Uterus (tissue), 4 donors: ENCODE measurements around the gene DAPK2. TPM values are rescaled to one million over a fixed set of nuclear protein-coding genes. Genes with fewer than 3 reads are reported as not detected.

Experiments
- DNase-seq, 2 donors: peaks; one replicate each; pipeline ENCODE4 v3.0.0-alpha.2; 2019 to 2020
- H3K27ac ChIP-seq, 2 donors: fragments of 200-600 bp; sonication (generic); 1 replicate in 1 of 2; 2 replicates in 1 of 2; pipeline ENCODE4 v1.5.1; 2016 to 2018
- H3K27me3 ChIP-seq, 2 donors: fragments of 200-600 bp; sonication (generic); one replicate each; pipeline ENCODE4 v1.5.1; 2018 to 2019; ENCODE audit warnings: control low read depth in 1 of 2
- H3K36me3 ChIP-seq, 2 donors: fragments of 200-600 bp; sonication (generic); one replicate each; pipeline ENCODE4 v1.5.1; 2019; ENCODE audit warnings: control low read depth in 1 of 2
- H3K4me1 ChIP-seq, 2 donors: fragments of 200-600 bp; sonication (generic); one replicate each; pipeline ENCODE4 v1.5.1; 2018 to 2019; ENCODE audit warnings: control low read depth in 1 of 2
- H3K4me3 ChIP-seq, 2 donors: fragments of 200-600 bp; sonication (generic); 1 replicate in 1 of 2; 2 replicates in 1 of 2; pipeline ENCODE4 v1.5.1; 2018 to 2019; ENCODE audit warnings: mild to moderate bottlenecking in 1 of 2
- H3K9me3 ChIP-seq, 2 donors: fragments of 200-600 bp; sonication (generic); one replicate each; pipeline ENCODE4 v1.5.1; 2019; ENCODE audit warnings: control low read depth in 1 of 2
- CTCF ChIP-seq, 4 experiments: fragments of 200-600 bp in 2 of 4; fragments of 450-650 bp in 2 of 4; sonication (generic) in 2 of 4; IDR thresholded peaks; one replicate each; pipeline ENCODE4 v1.5.1; 2016 to 2019; ENCODE audit warnings: antibody characterized with exemption in 4 of 4, mild to moderate bottlenecking in 2 of 4, moderate library complexity in 1 of 4
- POLR2A ChIP-seq, 2 donors: fragments of 450-650 bp; IDR thresholded peaks; one replicate each; pipeline ENCODE4 v1.6.1; 2016; ENCODE audit warnings: antibody characterized with exemption in 2 of 2, mild to moderate bottlenecking in 1 of 2, moderate library complexity in 1 of 2
- intact Hi-C: fragments of 100-400 bp; cut with DNase I; formaldehyde crosslinking; loops from one replicate; pipeline ENCODE4 v1.15.1; 2023; ENCODE audit warnings: low total_unique reads
- total RNA-seq, 4 donors: library from RNA; depleted of rRNA in 3 of 4; stranded (reverse); fragments of >200 nt in 3 of 4; gene quantifications; one replicate each; pipeline versions ENCODE4 v1.1.0 to v1.2.4, GENCODE V29; 2014 to 2023
- donor health status: DM: yes; HTN: yes; CAD: no.

Gene DAPK2
- total RNA-seq, 4 donors from 2014 or later: 0.88 to 5.3 (median 1.4) TPM

- intact Hi-C loops: no loop called here
These were observed 47.8 kb downstream of the DAPK2 start for GRCh38 chr15:63998489-63998888.

GRCh38 chr15:63997715-63998442 is 48.4 kb downstream of the DAPK2 start:
- DNase-seq: no peak
- no peak for TF ChIP-seq CTCF (IDR thresholded peaks at IDR 0.05)
- no peak for TF ChIP-seq POLR2A (IDR thresholded peaks at IDR 0.05)
- Histone ChIP-seq H3K27ac (no peak overlapping the region), H3K9me3 (no peaks in the 10 kb centered on the region), H3K27me3 (no peaks in the 10 kb centered on the region), H3K36me3 (no peaks in the 10 kb centered on the region), H3K4me3 (no peak overlapping the region), H3K4me1 (no peaks in the 10 kb centered on the region)
- intact Hi-C loops: no loop called here

More at GRCh38 chr15:63998489-63998888, 47.8 kb downstream of the DAPK2 start:
- H3K27me3 ChIP-seq: no peaks in the 10 kb centered on the region
- TF ChIP-seq POLR2A (IDR thresholded peaks at IDR 0.05) (no peak), CTCF (IDR thresholded peaks at IDR 0.05) (no peak)
- no peak overlapping the region for H3K4me3 ChIP-seq
- no peak for DNase-seq
- no peak overlapping the region for H3K27ac ChIP-seq
- H3K36me3 ChIP-seq: no peaks in the 10 kb centered on the region
- H3K9me3 ChIP-seq: no peaks in the 10 kb centered on the region
- no peaks in the 10 kb centered on the region for H3K4me1 ChIP-seq

- no peaks in the 10 kb centered on the region for H3K27me3 ChIP-seq
- intact Hi-C loops: no loop called here
- H3K4me3 ChIP-seq: no peak overlapping the region
- H3K36me3 ChIP-seq: no peaks in the 10 kb centered on the region
- TF ChIP-seq CTCF (IDR thresholded peaks at IDR 0.05) (no peak), POLR2A (IDR thresholded peaks at IDR 0.05) (no peak)
- DNase-seq: no peak
- H3K27ac ChIP-seq: no peak overlapping the region
- H3K9me3 ChIP-seq: no peaks in the 10 kb centered on the region
- H3K4me1 ChIP-seq: no peaks in the 10 kb centered on the region
These were observed 49.4 kb downstream of the DAPK2 start for GRCh38 chr15:63996794-63997357.

- H3K27me3 ChIP-seq: no peaks in the 10 kb centered on the region
- no peaks in the 10 kb centered on the region for H3K4me1 ChIP-seq
- no peak overlapping the region for H3K27ac ChIP-seq
- DNase-seq: no peak
- H3K36me3 ChIP-seq: no peaks in the 10 kb centered on the region
- H3K4me3 ChIP-seq: no peak overlapping the region
- no peak for TF ChIP-seq POLR2A (IDR thresholded peaks at IDR 0.05)
- no peak for TF ChIP-seq CTCF (IDR thresholded peaks at IDR 0.05)
- H3K9me3 ChIP-seq: no peaks in the 10 kb centered on the region
- intact Hi-C loops: no loop called here
These were observed 50.5 kb downstream of the DAPK2 start for GRCh38 chr15:63995789-63996188.

GRCh38 chr15:63994073-63994600 is 52.1 kb downstream of the DAPK2 start:
- no peak for TF ChIP-seq CTCF (IDR thresholded peaks at IDR 0.05)
- no peak for TF ChIP-seq POLR2A (IDR thresholded peaks at IDR 0.05)
- Histone ChIP-seq H3K4me3 (no peak overlapping the region), H3K9me3 (no peaks in the 10 kb centered on the region), H3K36me3 (no peaks in the 10 kb centered on the region), H3K27ac (no peak overlapping the region), H3K27me3 (no peaks in the 10 kb centered on the region), H3K4me1 (no peaks in the 10 kb centered on the region)
- intact Hi-C loops: no loop called here
- no peak for DNase-seq
